Neural cell (in vitro differentiated cells): ENCODE results near the gene DBP.

Experiments
- CTCF ChIP-seq: fragments of 450-650 bp; IDR thresholded peaks from 2 replicates; pipeline ENCODE4 v1.5.1; 2014; ENCODE audit warnings: antibody characterized with exemption, mild to moderate bottlenecking, moderate library complexity; ENCODE audit not compliant: poor library complexity, severe bottlenecking
- EP300 ChIP-seq: fragments of 450-650 bp; conservative IDR thresholded peaks from 2 replicates; pipeline ENCODE4 v1.6.1; 2014; ENCODE audit warnings: antibody characterized with exemption, mild to moderate bottlenecking, moderate library complexity; ENCODE audit not compliant: poor library complexity, severe bottlenecking
- EZH2 ChIP-seq: fragments of 200-600, 300-800 bp; shearing (Covaris generic), sonication (generic); IDR thresholded peaks from 2 replicates; pipeline ENCODE4 v1.6.1; 2014; ENCODE audit warnings: antibody characterized with exemption, low read length, borderline replicate concordance, mild to moderate bottlenecking; ENCODE audit not compliant: insufficient read depth, poor library complexity, severe bottlenecking
- MXI1 ChIP-seq: fragments of 450-650 bp; conservative IDR thresholded peaks from 2 replicates; pipeline ENCODE4 v1.6.1; 2014; ENCODE audit warnings: antibody characterized with exemption, mild to moderate bottlenecking; ENCODE audit not compliant: poor library complexity, severe bottlenecking
- POLR2AphosphoS5 ChIP-seq: IDR thresholded peaks from 2 replicates; pipeline ENCODE4 v1.6.1; 2012
- RAD21 ChIP-seq: fragments of 450-650 bp; conservative IDR thresholded peaks from 2 replicates; pipeline ENCODE4 v1.6.1; 2014; ENCODE audit warnings: antibody characterized with exemption, mild to moderate bottlenecking, moderate library complexity
- REST ChIP-seq: IDR thresholded peaks from 2 replicates; pipeline ENCODE4 v1.6.1; 2012; ENCODE audit warnings: borderline replicate concordance
- SMC3 ChIP-seq: fragments of 450-650 bp; conservative IDR thresholded peaks from 2 replicates; pipeline ENCODE4 v1.6.1; 2014; ENCODE audit warnings: antibody characterized with exemption, mild to moderate bottlenecking, moderate library complexity; ENCODE audit not compliant: poor library complexity
- TAF1 ChIP-seq: IDR thresholded peaks from 2 replicates; pipeline ENCODE4 v1.6.1; 2012; ENCODE audit warnings: low read depth

GRCh38 chr19:48595171-48595570 is 42.0 kb downstream of the DBP start:
- TF ChIP-seq TAF1 (no peak), EP300 (no peak), CTCF (no peak), RAD21 (no peak), REST (no peak), EZH2 (no peak), SMC3 (no peak), POLR2AphosphoS5 (no peak), MXI1 (no peak)
